Left ventricle myocardium inferior (tissue), 1 donor: ENCODE measurements around the gene FLOT1. TPM values are rescaled to one million over a fixed set of nuclear protein-coding genes. Genes with fewer than 3 reads are reported as not detected.

Source experiments
- DNase-seq: peaks from one replicate; pipeline ENCODE4 v3.0.0-alpha.2; 2020
- H3K27ac ChIP-seq: fragments of 200-600 bp; replicated peaks from 2 replicates; pipeline ENCODE4 v1.8.0; 2021
- H3K27me3 ChIP-seq: fragments of 200-600 bp; 2 replicates; pipeline ENCODE4 v1.8.0; 2021; ENCODE audit warnings: low read depth
- H3K36me3 ChIP-seq: fragments of 200-600 bp; 2 replicates; pipeline ENCODE4 v1.8.0; 2021
- H3K4me1 ChIP-seq: fragments of 200-600 bp; 2 replicates; pipeline ENCODE4 v1.8.0; 2021
- H3K4me3 ChIP-seq: fragments of 200-600 bp; 2 replicates; pipeline ENCODE4 v1.8.0; 2021; ENCODE audit warnings: mild to moderate bottlenecking, moderate library complexity
- H3K9me3 ChIP-seq: fragments of 200-600 bp; replicated peaks from 2 replicates; pipeline ENCODE4 v1.8.0; 2021
- CTCF ChIP-seq: fragments of 200-600 bp; IDR thresholded peaks from 2 replicates; pipeline ENCODE4 v1.8.0; 2021; ENCODE audit warnings: antibody characterized with exemption, mild to moderate bottlenecking, borderline replicate concordance
- intact Hi-C: fragments of 100-400 bp; cut with micrococcal nuclease; formaldehyde crosslinking; loops from one replicate; pipeline ENCODE4 v1.11.0; 2022
- total RNA-seq: library from RNA; stranded (reverse); fragmentation: NEBNext Ultra II Directional; extraction: Animal tissue kit (Norgen Biotek cat#: 25700); gene quantifications from one replicate; pipeline ENCODE4 v1.2.1, GENCODE V29; 2021
- donor health status: DM: no; HTN: yes; CAD: no; lungs with severe emphysema.

The FLOT1 gene
- total RNA-seq, 1 donor from 2014 or later: 223 TPM

GRCh38 chr6:30717129-30717844, 25.2 kb downstream of the FLOT1 start, which contains the start of gene MDC1:
TSS of gene MDC1 (minus strand) at chr6:30717281. CDS start at chr6:30715175, 2,106 bp downstream.
- TF ChIP-seq CTCF: peak; percentile 66
- H3K36me3 ChIP-seq: peaks cover 30% of the 10 kb centered on the region
- DNase-seq: peak; percentile 100
- H3K4me3 ChIP-seq: peak within 1 kb of the TSS; percentile 89
- H3K9me3 ChIP-seq: no peaks in the 10 kb centered on the region
- H3K27me3 ChIP-seq: no peaks in the 10 kb centered on the region
- intact Hi-C loops: no loop called here
- peak within 1 kb of the TSS; percentile 98 for H3K27ac ChIP-seq
- peaks cover 52% of the 10 kb centered on the region for H3K4me1 ChIP-seq

GRCh38 chr6:30716879-30717128, 25.7 kb downstream of the FLOT1 start:
- H3K4me3 ChIP-seq: peak overlapping the region; percentile 89
- H3K4me1 ChIP-seq: peaks cover 47% of the 10 kb centered on the region
- H3K36me3 ChIP-seq: peaks cover 35% of the 10 kb centered on the region
- no peaks in the 10 kb centered on the region for H3K9me3 ChIP-seq
- no peaks in the 10 kb centered on the region for H3K27me3 ChIP-seq
- H3K27ac ChIP-seq: peak overlapping the region; percentile 98
- TF ChIP-seq CTCF: no peak
- intact Hi-C loops: no loop called here
- DNase-seq: no peak

- peaks cover 60% of the 10 kb centered on the region for H3K36me3 ChIP-seq
- no peak for TF ChIP-seq CTCF
- peaks cover 29% of the 10 kb centered on the region for H3K4me1 ChIP-seq
- H3K27me3 ChIP-seq: no peaks in the 10 kb centered on the region
- intact Hi-C loops: no loop called here
- H3K4me3 ChIP-seq: no peak overlapping the region
- H3K9me3 ChIP-seq: no peaks in the 10 kb centered on the region
- no peak overlapping the region for H3K27ac ChIP-seq
- DNase-seq: no peak
These were observed 28.2 kb downstream of the FLOT1 start for GRCh38 chr6:30714263-30714662.

GRCh38 chr6:30712441-30712945, 30.0 kb downstream of the FLOT1 start:
- H3K9me3 ChIP-seq: no peaks in the 10 kb centered on the region
- no peak overlapping the region for H3K27ac ChIP-seq
- H3K4me3 ChIP-seq: no peak overlapping the region
- H3K4me1 ChIP-seq: peaks cover 12% of the 10 kb centered on the region
- DNase-seq: no peak
- intact Hi-C loops: no loop called here
- H3K27me3 ChIP-seq: no peaks in the 10 kb centered on the region
- peaks cover 74% of the 10 kb centered on the region for H3K36me3 ChIP-seq
- no peak for TF ChIP-seq CTCF

- H3K36me3 ChIP-seq: peaks cover 80% of the 10 kb centered on the region
- no peaks in the 10 kb centered on the region for H3K27me3 ChIP-seq
- peaks cover 9% of the 10 kb centered on the region for H3K4me1 ChIP-seq
- H3K27ac ChIP-seq: no peak overlapping the region
- no peaks in the 10 kb centered on the region for H3K9me3 ChIP-seq
- no peak for TF ChIP-seq CTCF
- no peak for DNase-seq
- intact Hi-C loops: no loop called here
- H3K4me3 ChIP-seq: no peak overlapping the region
These were observed 30.6 kb downstream of the FLOT1 start for GRCh38 chr6:30711758-30712380.
